ENCODE results near the gene BANF1.

Gene BANF1

GRCh38 chr11:65968600-65969482 is 33.5 kb upstream of the BANF1 start:
- Histone ChIP-seq H3K4me3 (ENCODE audit: low read depth, low read length) (no peak overlapping the region), H3K27ac (ENCODE audit: extremely low read depth, low read depth, low read length) (no peak overlapping the region), H3K4me1 (ENCODE audit: control insufficient read depth, insufficient read depth, low read length) (no peaks in the 10 kb centered on the region), H3K36me3 (ENCODE audit: control insufficient read depth in 2 of 2, insufficient read depth in 1 of 2, low read length in 2 of 2) (peaks cover 0 to 86% of the 10 kb centered on the region in 2 experiments; a peak in 2 of 3 replicates), H3K9me3 (ENCODE audit: control insufficient read depth, insufficient read depth, low read depth, low read length) (no peaks in the 10 kb centered on the region)
- POLR2A ChIA-PET, result no interaction called here
- TF ChIP-seq ZNF174 (tag by site-specific recombination; IDR thresholded peaks at IDR 0.05) (no peak), ZNF132 (tag by site-specific recombination; IDR thresholded peaks at IDR 0.05; ENCODE audit: borderline replicate concordance) (no peak), ZFP41 (tag by site-specific recombination; IDR thresholded peaks at IDR 0.05; ENCODE audit: borderline replicate concordance) (no peak), ZBTB10 (tag by site-specific recombination; IDR thresholded peaks at IDR 0.05) (no peak), BCL11A (tag by site-specific recombination; IDR thresholded peaks at IDR 0.05; ENCODE audit: low read depth) (no peak), ZNF341 (tag by site-specific recombination; IDR thresholded peaks at IDR 0.05; ENCODE audit: low read depth) (no peak), ZNF561 (tag by site-specific recombination; IDR thresholded peaks at IDR 0.05; ENCODE audit: borderline replicate concordance) (no peak), HOXD13 (CRISPR knock-in tag; IDR thresholded peaks at IDR 0.05; ENCODE audit: borderline replicate concordance) (no peak)
- TF ChIP-seq, protein P1, sequence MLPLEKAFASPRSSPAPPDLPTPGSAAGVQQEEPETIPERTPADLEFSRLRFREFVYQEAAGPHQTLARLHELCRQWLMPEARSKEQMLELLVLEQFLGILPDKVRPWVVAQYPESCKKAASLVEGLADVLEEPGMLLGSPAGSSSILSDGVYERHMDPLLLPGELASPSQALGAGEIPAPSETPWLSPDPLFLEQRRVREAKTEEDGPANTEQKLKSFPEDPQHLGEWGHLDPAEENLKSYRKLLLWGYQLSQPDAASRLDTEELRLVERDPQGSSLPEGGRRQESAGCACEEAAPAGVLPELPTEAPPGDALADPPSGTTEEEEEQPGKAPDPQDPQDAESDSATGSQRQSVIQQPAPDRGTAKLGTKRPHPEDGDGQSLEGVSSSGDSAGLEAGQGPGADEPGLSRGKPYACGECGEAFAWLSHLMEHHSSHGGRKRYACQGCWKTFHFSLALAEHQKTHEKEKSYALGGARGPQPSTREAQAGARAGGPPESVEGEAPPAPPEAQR (tag by site-specific recombination; IDR thresholded peaks at IDR 0.05), result no peak
- CTCF ChIA-PET, result no interaction called here

DNA sequence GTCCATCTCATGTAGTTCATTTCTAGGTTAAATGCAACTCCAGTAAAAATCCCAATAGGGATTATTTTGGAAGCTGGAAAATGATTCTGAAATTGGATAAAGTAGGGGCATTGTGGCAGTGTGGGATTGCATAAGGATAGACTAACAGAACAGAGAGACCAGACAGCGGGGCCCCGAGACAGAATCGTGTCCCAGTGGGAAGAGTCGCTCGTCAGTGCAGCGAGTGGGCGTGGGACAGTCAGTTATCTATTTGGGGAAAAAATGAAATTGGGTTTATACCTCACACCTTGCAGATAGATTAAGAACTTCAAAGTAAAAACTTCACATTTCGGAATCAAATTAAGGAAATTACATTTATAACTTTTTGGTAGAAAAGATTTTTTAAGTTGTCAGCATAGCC is 30.2 kb upstream of the BANF1 start:
- TF ChIP-seq REPIN1 (tag by site-specific recombination; IDR thresholded peaks at IDR 0.05; ENCODE audit: low read depth), result no peak
- no peak for TF ChIP-seq ZNF121 (tag by site-specific recombination; IDR thresholded peaks at IDR 0.05)
- TF ChIP-seq ZNF394 (tag by site-specific recombination; IDR thresholded peaks at IDR 0.05; ENCODE audit: borderline replicate concordance), result no peak
- no peak for TF ChIP-seq ZNF157 (tag by site-specific recombination; IDR thresholded peaks at IDR 0.05)
- TF ChIP-seq ZNF677 (tag by site-specific recombination; IDR thresholded peaks at IDR 0.05), result no peak
- TF ChIP-seq ZFP3 (tag by site-specific recombination; IDR thresholded peaks at IDR 0.05; ENCODE audit: low read depth), result no peak
- CTCF ChIA-PET, result interaction anchor here (0.6 kb wide), 2 partner anchors 72 to 119 kb away, joined by 3 read pairs; no protein-coding TSS in a partner anchor
- POLR2A ChIA-PET, result interaction anchor here (1.9 kb wide), 1 partner anchor 83 kb away, joined by 4 read pairs; the partner anchor contains the start of gene FIBP
- Histone ChIP-seq H3K4me1 (ENCODE audit: control insufficient read depth, insufficient read depth, low read length) (no peaks in the 10 kb centered on the region), H3K36me3 (ENCODE audit: control insufficient read depth in 2 of 2, insufficient read depth in 1 of 2, low read length in 2 of 2) (peaks cover 0 to 73% of the 10 kb centered on the region in 2 experiments; a peak in 2 of 3 replicates), H3K27ac (ENCODE audit: extremely low read depth, low read depth, low read length) (no peak overlapping the region), H3K9me3 (ENCODE audit: control insufficient read depth, insufficient read depth, low read depth, low read length) (no peaks in the 10 kb centered on the region), H3K4me3 (ENCODE audit: low read depth, low read length) (no peak overlapping the region)

GRCh38 chr11:65973439-65974110 is 28.7 kb upstream of the BANF1 start:
- TF ChIP-seq, protein P2, sequence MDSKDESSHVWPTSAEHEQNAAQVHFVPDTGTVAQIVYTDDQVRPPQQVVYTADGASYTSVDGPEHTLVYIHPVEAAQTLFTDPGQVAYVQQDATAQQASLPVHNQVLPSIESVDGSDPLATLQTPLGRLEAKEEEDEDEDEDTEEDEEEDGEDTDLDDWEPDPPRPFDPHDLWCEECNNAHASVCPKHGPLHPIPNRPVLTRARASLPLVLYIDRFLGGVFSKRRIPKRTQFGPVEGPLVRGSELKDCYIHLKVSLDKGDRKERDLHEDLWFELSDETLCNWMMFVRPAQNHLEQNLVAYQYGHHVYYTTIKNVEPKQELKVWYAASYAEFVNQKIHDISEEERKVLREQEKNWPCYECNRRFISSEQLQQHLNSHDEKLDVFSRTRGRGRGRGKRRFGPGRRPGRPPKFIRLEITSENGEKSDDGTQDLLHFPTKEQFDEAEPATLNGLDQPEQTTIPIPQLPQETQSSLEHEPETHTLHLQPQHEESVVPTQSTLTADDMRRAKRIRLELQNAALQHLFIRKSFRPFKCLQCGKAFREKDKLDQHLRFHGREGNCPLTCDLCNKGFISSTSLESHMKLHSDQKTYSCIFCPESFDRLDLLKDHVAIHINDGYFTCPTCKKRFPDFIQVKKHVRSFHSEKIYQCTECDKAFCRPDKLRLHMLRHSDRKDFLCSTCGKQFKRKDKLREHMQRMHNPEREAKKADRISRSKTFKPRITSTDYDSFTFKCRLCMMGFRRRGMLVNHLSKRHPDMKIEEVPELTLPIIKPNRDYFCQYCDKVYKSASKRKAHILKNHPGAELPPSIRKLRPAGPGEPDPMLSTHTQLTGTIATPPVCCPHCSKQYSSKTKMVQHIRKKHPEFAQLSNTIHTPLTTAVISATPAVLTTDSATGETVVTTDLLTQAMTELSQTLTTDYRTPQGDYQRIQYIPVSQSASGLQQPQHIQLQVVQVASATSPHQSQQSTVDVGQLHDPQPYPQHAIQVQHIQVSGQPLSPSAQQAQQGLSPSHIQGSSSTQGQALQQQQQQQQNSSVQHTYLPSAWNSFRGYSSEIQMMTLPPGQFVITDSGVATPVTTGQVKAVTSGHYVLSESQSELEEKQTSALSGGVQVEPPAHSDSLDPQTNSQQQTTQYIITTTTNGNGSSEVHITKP (tag by site-specific recombination; IDR thresholded peaks at IDR 0.05), result no peak
- Histone ChIP-seq H3K4me3 (ENCODE audit: low read depth, low read length) (no peak overlapping the region), H3K9me3 (ENCODE audit: control insufficient read depth, insufficient read depth, low read depth, low read length) (no peaks in the 10 kb centered on the region), H3K4me1 (ENCODE audit: control insufficient read depth, insufficient read depth, low read length) (no peaks in the 10 kb centered on the region), H3K27ac (ENCODE audit: extremely low read depth, low read depth, low read length) (no peak overlapping the region), H3K36me3 (ENCODE audit: control insufficient read depth in 2 of 2, insufficient read depth in 1 of 2, low read length in 2 of 2) (peaks cover 0 to 73% of the 10 kb centered on the region in 2 experiments; a peak in 2 of 3 replicates)
- ChIA-PET CTCF (no interaction called here), POLR2A (no interaction called here)

Data from HEK293 (cell line).